ENCODE data around the gene HEATR5A.

HEATR5A gene

DNA sequence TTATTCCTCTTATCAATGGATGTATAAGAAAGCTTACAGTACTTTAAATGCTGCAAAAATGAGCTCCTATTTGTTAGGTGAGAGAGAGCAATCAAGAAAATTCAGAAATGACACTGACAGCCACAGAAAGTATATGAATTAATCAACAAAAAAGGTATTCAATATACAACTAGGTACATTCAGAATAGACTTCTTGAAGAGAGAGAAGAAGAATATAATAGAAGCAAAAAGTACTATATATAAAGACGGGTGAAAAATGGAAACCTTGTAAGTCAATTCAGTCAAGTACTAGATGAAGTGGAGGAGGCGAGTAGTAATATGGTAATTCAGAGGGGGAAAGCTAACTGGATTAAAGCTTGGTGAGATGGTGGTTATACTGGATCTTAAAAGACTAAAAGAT lies 74.3 kb downstream of the HEATR5A start:
- H3K79me1 ChIP-seq (ENCODE audit: low read length), result no peaks in the 10 kb centered on the region
- H3K23ac ChIP-seq (ENCODE audit: low read length), result no peak overlapping the region
- no peaks in the 10 kb centered on the region for H3K36me3 ChIP-seq (ENCODE audit: control insufficient read depth, insufficient read depth, low read length)
- H2BK120ac ChIP-seq (ENCODE audit: low read depth, low read length), result no peak overlapping the region
- 100% methylated on average over 1 of the region's 2 CpGs for WGBS (ENCODE audit: extremely low coverage, insufficient coverage, low lambda C conversion rate)
- no peak overlapping the region for H3K27ac ChIP-seq (ENCODE audit: low read depth, low read length)
- no peak overlapping the region for H3K56ac ChIP-seq (ENCODE audit: low read length)
- no peak overlapping the region for H4K5ac ChIP-seq (ENCODE audit: low read length)
- H2BK5ac ChIP-seq (ENCODE audit: low read length), result no peak overlapping the region
- no peaks in the 10 kb centered on the region for H3K27me3 ChIP-seq (ENCODE audit: insufficient read depth, low read length, poor library complexity)
- no peak overlapping the region for H3K4me2 ChIP-seq (ENCODE audit: low read length)
- H3K18ac ChIP-seq (ENCODE audit: low read length), result no peak overlapping the region
- no peak overlapping the region for H2BK15ac ChIP-seq (replicated peaks; ENCODE audit: low read depth)
- no peak overlapping the region for H3K4ac ChIP-seq (ENCODE audit: low read depth, low read length)
- DNase-seq, result no peak
- H4K8ac ChIP-seq (ENCODE audit: low read depth, low read length), result no peak overlapping the region
- H3K4me3 ChIP-seq (ENCODE audit: low read length), result no peak overlapping the region
- H3K9ac ChIP-seq (ENCODE audit: low read length), result no peak overlapping the region
- no peaks in the 10 kb centered on the region for H3K79me2 ChIP-seq (ENCODE audit: control insufficient read depth, insufficient read depth, low read length)
- H3K4me1 ChIP-seq (ENCODE audit: control insufficient read depth, low read depth, low read length), result no peaks in the 10 kb centered on the region
- H2AK5ac ChIP-seq (ENCODE audit: low read length), result no peak overlapping the region

- no peak overlapping the region for H3K4ac ChIP-seq (ENCODE audit: low read depth, low read length)
- H3K56ac ChIP-seq (ENCODE audit: low read length), result no peak overlapping the region
- H3K18ac ChIP-seq (ENCODE audit: low read length), result no peak overlapping the region
- H3K4me2 ChIP-seq (ENCODE audit: low read length), result no peak overlapping the region
- H3K4me3 ChIP-seq (ENCODE audit: low read length), result no peak overlapping the region
- H2BK15ac ChIP-seq (replicated peaks; ENCODE audit: low read depth), result no peak overlapping the region
- H4K5ac ChIP-seq (ENCODE audit: low read length), result no peak overlapping the region
- H2BK120ac ChIP-seq (ENCODE audit: low read depth, low read length), result no peak overlapping the region
- no peaks in the 10 kb centered on the region for H3K79me2 ChIP-seq (ENCODE audit: control insufficient read depth, insufficient read depth, low read length)
- H2AK5ac ChIP-seq (ENCODE audit: low read length), result no peak overlapping the region
- WGBS (ENCODE audit: extremely low coverage, insufficient coverage, low lambda C conversion rate), result no CpG with 5 or more reads among the region's 3 CpGs
- DNase-seq, result no peak
- H3K79me1 ChIP-seq (ENCODE audit: low read length), result no peaks in the 10 kb centered on the region
- no peaks in the 10 kb centered on the region for H3K4me1 ChIP-seq (ENCODE audit: control insufficient read depth, low read depth, low read length)
- H2BK5ac ChIP-seq (ENCODE audit: low read length), result no peak overlapping the region
- no peaks in the 10 kb centered on the region for H3K27me3 ChIP-seq (ENCODE audit: insufficient read depth, low read length, poor library complexity)
- H3K36me3 ChIP-seq (ENCODE audit: control insufficient read depth, insufficient read depth, low read length), result no peaks in the 10 kb centered on the region
- H3K23ac ChIP-seq (ENCODE audit: low read length), result no peak overlapping the region
- H4K8ac ChIP-seq (ENCODE audit: low read depth, low read length), result no peak overlapping the region
- H3K27ac ChIP-seq (ENCODE audit: low read depth, low read length), result no peak overlapping the region
- no peak overlapping the region for H3K9ac ChIP-seq (ENCODE audit: low read length)
Measured at GRCh38 chr14:31341280-31341679, 79.1 kb downstream of the HEATR5A start.

DNA sequence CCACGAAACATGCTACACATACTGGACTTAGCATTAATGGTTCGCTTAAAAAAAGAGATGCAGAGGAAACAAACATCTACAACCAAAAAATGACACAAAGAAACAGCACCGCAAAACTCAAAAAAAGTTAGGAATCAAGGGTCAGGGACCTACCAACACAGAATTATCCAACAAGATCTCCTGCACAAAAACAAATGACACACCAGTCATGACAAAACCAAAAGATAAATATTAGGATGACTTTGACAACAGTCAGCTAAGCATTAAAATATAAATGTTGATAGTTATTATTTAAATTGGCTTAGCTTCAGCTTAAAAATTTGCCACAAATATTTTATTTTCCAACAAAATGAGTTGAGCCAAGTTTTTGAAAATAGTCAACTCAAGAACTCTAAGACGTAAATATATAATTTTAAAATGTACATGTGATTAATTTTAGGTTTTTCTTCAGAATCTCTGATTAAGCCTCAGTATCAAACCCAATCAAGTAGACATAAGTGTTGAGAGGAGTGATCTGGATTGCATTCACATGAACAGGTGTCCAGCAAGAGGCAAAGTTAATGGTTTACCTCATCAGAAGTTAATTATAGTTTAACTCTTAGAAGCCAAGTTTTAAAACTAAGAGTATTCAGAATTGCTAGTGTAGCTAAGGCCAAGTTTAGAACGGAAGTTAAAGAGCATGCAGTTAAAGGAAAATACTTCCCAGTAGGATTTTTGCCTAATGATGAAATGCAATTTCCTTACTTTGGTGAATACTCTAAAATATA lies 79.9 kb downstream of the HEATR5A start:
- no CpG with 5 or more reads among the region's 5 CpGs for WGBS (ENCODE audit: extremely low coverage, insufficient coverage, low lambda C conversion rate)
- no peak overlapping the region for H3K9ac ChIP-seq (ENCODE audit: low read length)
- no peak overlapping the region for H3K23ac ChIP-seq (ENCODE audit: low read length)
- H2BK5ac ChIP-seq (ENCODE audit: low read length), result no peak overlapping the region
- H2BK120ac ChIP-seq (ENCODE audit: low read depth, low read length), result no peak overlapping the region
- no peaks in the 10 kb centered on the region for H3K79me2 ChIP-seq (ENCODE audit: control insufficient read depth, insufficient read depth, low read length)
- H4K5ac ChIP-seq (ENCODE audit: low read length), result no peak overlapping the region
- no peaks in the 10 kb centered on the region for H3K27me3 ChIP-seq (ENCODE audit: insufficient read depth, low read length, poor library complexity)
- no peaks in the 10 kb centered on the region for H3K79me1 ChIP-seq (ENCODE audit: low read length)
- no peak overlapping the region for H3K27ac ChIP-seq (ENCODE audit: low read depth, low read length)
- no peak overlapping the region for H3K4ac ChIP-seq (ENCODE audit: low read depth, low read length)
- H3K4me3 ChIP-seq (ENCODE audit: low read length), result no peak overlapping the region
- no peak overlapping the region for H3K18ac ChIP-seq (ENCODE audit: low read length)
- H2AK5ac ChIP-seq (ENCODE audit: low read length), result no peak overlapping the region
- H3K4me1 ChIP-seq (ENCODE audit: control insufficient read depth, low read depth, low read length), result no peaks in the 10 kb centered on the region
- no peak overlapping the region for H2BK15ac ChIP-seq (replicated peaks; ENCODE audit: low read depth)
- no peak overlapping the region for H3K56ac ChIP-seq (ENCODE audit: low read length)
- H3K36me3 ChIP-seq (ENCODE audit: control insufficient read depth, insufficient read depth, low read length), result no peaks in the 10 kb centered on the region
- H3K4me2 ChIP-seq (ENCODE audit: low read length), result no peak overlapping the region
- no peak for DNase-seq
- no peak overlapping the region for H4K8ac ChIP-seq (ENCODE audit: low read depth, low read length)

DNA sequence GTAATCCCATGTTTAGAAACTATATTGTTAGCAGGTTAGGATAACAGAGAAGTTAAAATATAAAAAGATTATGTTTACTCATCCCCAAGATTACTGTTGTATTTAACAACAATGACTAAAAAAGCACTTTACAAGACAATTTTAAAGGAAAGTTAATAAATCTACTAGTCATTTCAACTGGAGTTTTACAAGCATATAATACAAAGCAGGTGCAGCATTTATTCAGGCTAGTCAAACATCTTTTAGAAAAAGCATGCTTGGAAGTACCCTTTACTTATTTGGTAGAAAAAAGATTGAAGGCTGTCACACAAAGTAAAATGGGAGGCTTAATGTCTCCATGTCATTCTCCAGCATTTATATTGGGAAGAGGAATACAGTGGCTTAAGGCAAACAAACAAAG lies 80.6 kb downstream of the HEATR5A start:
- Histone ChIP-seq H3K4ac (ENCODE audit: low read depth, low read length) (no peak overlapping the region), H3K79me2 (ENCODE audit: control insufficient read depth, insufficient read depth, low read length) (no peaks in the 10 kb centered on the region), H3K4me1 (ENCODE audit: control insufficient read depth, low read depth, low read length) (no peaks in the 10 kb centered on the region), H2BK5ac (ENCODE audit: low read length) (no peak overlapping the region), H3K23ac (ENCODE audit: low read length) (no peak overlapping the region), H3K56ac (ENCODE audit: low read length) (no peak overlapping the region), H3K9ac (ENCODE audit: low read length) (no peak overlapping the region), H2BK120ac (ENCODE audit: low read depth, low read length) (no peak overlapping the region), H3K18ac (ENCODE audit: low read length) (no peak overlapping the region), H3K79me1 (ENCODE audit: low read length) (no peaks in the 10 kb centered on the region), H3K4me2 (ENCODE audit: low read length) (no peak overlapping the region), H3K36me3 (ENCODE audit: control insufficient read depth, insufficient read depth, low read length) (no peaks in the 10 kb centered on the region), H3K27me3 (ENCODE audit: insufficient read depth, low read length, poor library complexity) (no peaks in the 10 kb centered on the region), H2AK5ac (ENCODE audit: low read length) (no peak overlapping the region), H4K8ac (ENCODE audit: low read depth, low read length) (no peak overlapping the region), H3K4me3 (ENCODE audit: low read length) (no peak overlapping the region), H3K27ac (ENCODE audit: low read depth, low read length) (no peak overlapping the region), H4K5ac (ENCODE audit: low read length) (no peak overlapping the region), H2BK15ac (replicated peaks; ENCODE audit: low read depth) (no peak overlapping the region)
- no peak for DNase-seq

- Histone ChIP-seq H3K18ac (ENCODE audit: low read length) (no peak overlapping the region), H2BK15ac (replicated peaks; ENCODE audit: low read depth) (no peak overlapping the region), H3K27ac (ENCODE audit: low read depth, low read length) (no peak overlapping the region), H3K4ac (ENCODE audit: low read depth, low read length) (no peak overlapping the region), H3K23ac (ENCODE audit: low read length) (no peak overlapping the region), H4K8ac (ENCODE audit: low read depth, low read length) (no peak overlapping the region), H3K56ac (ENCODE audit: low read length) (no peak overlapping the region), H3K4me3 (ENCODE audit: low read length) (no peak overlapping the region), H4K5ac (ENCODE audit: low read length) (no peak overlapping the region), H2BK120ac (ENCODE audit: low read depth, low read length) (no peak overlapping the region), H3K4me1 (ENCODE audit: control insufficient read depth, low read depth, low read length) (no peaks in the 10 kb centered on the region), H3K36me3 (ENCODE audit: control insufficient read depth, insufficient read depth, low read length) (no peaks in the 10 kb centered on the region), H2AK5ac (ENCODE audit: low read length) (no peak overlapping the region), H3K79me2 (ENCODE audit: control insufficient read depth, insufficient read depth, low read length) (no peaks in the 10 kb centered on the region), H3K4me2 (ENCODE audit: low read length) (no peak overlapping the region), H3K27me3 (ENCODE audit: insufficient read depth, low read length, poor library complexity) (no peaks in the 10 kb centered on the region), H3K9ac (ENCODE audit: low read length) (no peak overlapping the region), H2BK5ac (ENCODE audit: low read length) (no peak overlapping the region), H3K79me1 (ENCODE audit: low read length) (no peaks in the 10 kb centered on the region)
- WGBS (ENCODE audit: extremely low coverage, insufficient coverage, low lambda C conversion rate), result no CpG with 5 or more reads among the region's 2 CpGs
- no peak for DNase-seq
Measured at GRCh38 chr14:31337331-31337730, 83.0 kb downstream of the HEATR5A start.

GRCh38 chr14:31336646-31337045 lies 83.7 kb downstream of the HEATR5A start:
- Histone ChIP-seq H3K9ac (ENCODE audit: low read length) (no peak overlapping the region), H4K5ac (ENCODE audit: low read length) (no peak overlapping the region), H2BK5ac (ENCODE audit: low read length) (no peak overlapping the region), H2AK5ac (ENCODE audit: low read length) (no peak overlapping the region), H3K23ac (ENCODE audit: low read length) (no peak overlapping the region), H2BK120ac (ENCODE audit: low read depth, low read length) (no peak overlapping the region), H3K4me3 (ENCODE audit: low read length) (no peak overlapping the region), H3K4me2 (ENCODE audit: low read length) (no peak overlapping the region), H3K79me2 (ENCODE audit: control insufficient read depth, insufficient read depth, low read length) (no peaks in the 10 kb centered on the region), H3K18ac (ENCODE audit: low read length) (no peak overlapping the region), H3K27me3 (ENCODE audit: insufficient read depth, low read length, poor library complexity) (no peaks in the 10 kb centered on the region), H3K79me1 (ENCODE audit: low read length) (no peaks in the 10 kb centered on the region), H3K27ac (ENCODE audit: low read depth, low read length) (no peak overlapping the region), H2BK15ac (replicated peaks; ENCODE audit: low read depth) (no peak overlapping the region), H3K4me1 (ENCODE audit: control insufficient read depth, low read depth, low read length) (no peaks in the 10 kb centered on the region), H3K4ac (ENCODE audit: low read depth, low read length) (no peak overlapping the region), H4K8ac (ENCODE audit: low read depth, low read length) (no peak overlapping the region), H3K36me3 (ENCODE audit: control insufficient read depth, insufficient read depth, low read length) (no peaks in the 10 kb centered on the region), H3K56ac (ENCODE audit: low read length) (no peak overlapping the region)
- no peak for DNase-seq
- no CpG with 5 or more reads among the region's 4 CpGs for WGBS (ENCODE audit: extremely low coverage, insufficient coverage, low lambda C conversion rate)

All from mesendoderm (in vitro differentiated cells).